Stimulated activated CD8-positive, alpha-beta memory T cell treated with anti-CD3 and anti-CD28 coated beads, Interleukin-12 subunit alpha, Interleukin-12 subunit beta, amount 100 ng/mL, for 24 hours (primary cell): ENCODE measurements around the gene NFAM1.

Experiments used
- DNase-seq: peaks from one replicate; pipeline ENCODE4 v3.0.0-alpha.2; 2020; ENCODE audit errors: extremely low read depth

The NFAM1 gene

GRCh38 chr22:42383287-42383686 is 48.9 kb downstream of the NFAM1 start:
- DNase-seq, result no peak

- DNase-seq, result no peak
Measured at GRCh38 chr22:42380769-42381551, 51.2 kb downstream of the NFAM1 start.

- no peak for DNase-seq
Measured at GRCh38 chr22:42379966-42380537, 52.2 kb downstream of the NFAM1 start.

- DNase-seq, result no peak
Measured at GRCh38 chr22:42376711-42377554, 55.3 kb downstream of the NFAM1 start.

GRCh38 chr22:42375982-42376381 is 56.2 kb downstream of the NFAM1 start:
- no peak for DNase-seq

GRCh38 chr22:42372976-42373375 is 59.2 kb downstream of the NFAM1 start:
- DNase-seq, result no peak

- DNase-seq, result no peak
Measured at GRCh38 chr22:42371501-42371900, 60.7 kb downstream of the NFAM1 start.

GRCh38 chr22:42371099-42371498 is 61.1 kb downstream of the NFAM1 start:
- DNase-seq, result no peak

GRCh38 chr22:42369250-42370041 is 62.8 kb downstream of the NFAM1 start:
- DNase-seq, result peak; percentile 67

- DNase-seq, result no peak
Measured at GRCh38 chr22:42368379-42369249, 63.6 kb downstream of the NFAM1 start.

- DNase-seq, result no peak
Measured at GRCh38 chr22:42367980-42368378, 64.2 kb downstream of the NFAM1 start.

- no peak for DNase-seq
Measured at GRCh38 chr22:42366806-42367581, 65.2 kb downstream of the NFAM1 start.

GRCh38 chr22:42365942-42366695 is 66.1 kb downstream of the NFAM1 start:
- no peak for DNase-seq

GRCh38 chr22:42365111-42365865 is 66.9 kb downstream of the NFAM1 start:
- no peak for DNase-seq

- no peak for DNase-seq
Measured at GRCh38 chr22:42364604-42365110, 67.5 kb downstream of the NFAM1 start.

- DNase-seq, result no peak
Measured at GRCh38 chr22:42363892-42364291, 68.3 kb downstream of the NFAM1 start.

- DNase-seq, result no peak
Measured at GRCh38 chr22:42361523-42361922, 70.7 kb downstream of the NFAM1 start.

GRCh38 chr22:42360348-42360747 is 71.9 kb downstream of the NFAM1 start:
- DNase-seq, result no peak
